Activated T-cell treated with anti-CD3 and anti-CD28 coated beads for 48 hours (primary cell): ENCODE data around the gene RTN4.

Experiments
- DNase-seq: peaks from one replicate; pipeline ENCODE4 v3.0.0-alpha.2; 2020; ENCODE audit warnings: low read depth

The RTN4 gene

GRCh38 chr2:54952425-54952824 is 97.8 kb downstream of the RTN4 start:
- DNase-seq: no peak

GRCh38 chr2:54950811-54951210 is 99.4 kb downstream of the RTN4 start:
- DNase-seq: no peak

- no peak for DNase-seq
Observed at GRCh38 chr2:54949431-54949830, 100.8 kb downstream of the RTN4 start.

GRCh38 chr2:54948120-54948519 is 102.1 kb downstream of the RTN4 start:
- DNase-seq: no peak

GRCh38 chr2:54947646-54948045 is 102.6 kb downstream of the RTN4 start:
- DNase-seq: no peak

- no peak for DNase-seq
Observed at GRCh38 chr2:54947136-54947535, 103.1 kb downstream of the RTN4 start.

- no peak for DNase-seq
Observed at GRCh38 chr2:54946220-54946805, 103.9 kb downstream of the RTN4 start.

- DNase-seq: peak; percentile 32
Observed at GRCh38 chr2:54945391-54946219, 104.6 kb downstream of the RTN4 start.

- no peak for DNase-seq
Observed at GRCh38 chr2:54944724-54945326, 105.4 kb downstream of the RTN4 start.

- no peak for DNase-seq
Observed at GRCh38 chr2:54942373-54942772, 107.9 kb downstream of the RTN4 start.

GRCh38 chr2:54941248-54941984 is 108.8 kb downstream of the RTN4 start:
- no peak for DNase-seq

- no peak for DNase-seq
Observed at GRCh38 chr2:54940723-54941122, 109.5 kb downstream of the RTN4 start.

GRCh38 chr2:54939446-54940118 is 110.7 kb downstream of the RTN4 start:
- no peak for DNase-seq

GRCh38 chr2:54936766-54937165 is 113.5 kb downstream of the RTN4 start:
- no peak for DNase-seq

GRCh38 chr2:54935389-54935788 is 114.9 kb downstream of the RTN4 start:
- DNase-seq: no peak

GRCh38 chr2:54931473-54931872 is 118.8 kb downstream of the RTN4 start:
- no peak for DNase-seq

GRCh38 chr2:54928719-54929118 is 121.5 kb downstream of the RTN4 start:
- DNase-seq: no peak

GRCh38 chr2:54927751-54928615 is 122.3 kb downstream of the RTN4 start:
- no peak for DNase-seq

GRCh38 chr2:54927085-54927750 is 123.0 kb downstream of the RTN4 start:
- no peak for DNase-seq

- DNase-seq: no peak
Observed at GRCh38 chr2:54925022-54925421, 125.2 kb downstream of the RTN4 start.

- DNase-seq: no peak
Observed at GRCh38 chr2:54924121-54924520, 126.1 kb downstream of the RTN4 start.
